ENCODE data around the gene NT5DC4.
A peak's percentile ranks its signal among the peaks of the same experiment; 100 is the strongest.

The NT5DC4 gene

DNA sequence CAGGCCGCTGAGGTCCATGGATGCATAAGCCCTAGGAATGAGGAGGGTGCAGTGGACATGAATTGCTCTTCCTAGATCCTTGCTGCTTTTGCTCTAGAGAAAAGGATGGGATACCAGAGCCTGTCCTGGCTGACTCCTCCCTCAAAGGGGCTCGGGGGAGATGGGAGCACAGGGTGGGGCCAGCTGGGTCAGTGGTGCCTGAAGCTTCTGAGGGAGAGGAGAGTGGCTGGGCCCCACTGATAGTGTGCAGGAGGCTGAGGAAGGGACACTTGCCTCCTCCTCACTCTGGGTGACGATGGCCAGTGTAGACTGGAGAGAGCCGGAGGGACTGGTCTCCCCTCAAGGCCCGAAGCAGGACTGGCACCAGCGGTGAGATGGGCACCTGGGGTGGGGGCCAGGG lies at the start of gene NT5DC4:
Gene NT5DC4 (plus strand): TSS at position 236 of the 400 bp plus-strand sequence. CDS start 60 bp downstream, at position 296.
- H3K27ac ChIP-seq, result no peak within 1 kb of the TSS
- no peak within 1 kb of the TSS for H3K4me3 ChIP-seq

DNA sequence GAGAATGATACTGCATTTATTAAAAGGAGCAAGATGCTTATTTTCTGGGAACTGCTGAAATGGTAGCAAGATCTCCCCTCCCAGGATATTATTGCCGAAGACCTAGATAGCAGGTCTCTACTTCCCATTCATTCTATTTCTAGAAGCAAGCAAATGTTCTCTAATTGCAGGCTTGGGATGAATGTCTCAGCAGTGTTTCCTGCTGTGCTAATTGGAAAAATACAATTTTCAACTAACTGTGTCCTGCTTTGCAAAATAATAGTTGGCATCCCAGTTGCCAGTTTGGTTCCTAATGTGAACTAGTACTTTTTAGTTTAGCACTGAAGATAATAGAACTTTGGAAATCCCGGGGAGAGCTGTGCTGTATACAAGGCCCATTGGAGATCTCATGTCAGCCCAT lies 49.0 kb upstream of the NT5DC4 start:
- no peak overlapping the region for H3K4me3 ChIP-seq

DNA sequence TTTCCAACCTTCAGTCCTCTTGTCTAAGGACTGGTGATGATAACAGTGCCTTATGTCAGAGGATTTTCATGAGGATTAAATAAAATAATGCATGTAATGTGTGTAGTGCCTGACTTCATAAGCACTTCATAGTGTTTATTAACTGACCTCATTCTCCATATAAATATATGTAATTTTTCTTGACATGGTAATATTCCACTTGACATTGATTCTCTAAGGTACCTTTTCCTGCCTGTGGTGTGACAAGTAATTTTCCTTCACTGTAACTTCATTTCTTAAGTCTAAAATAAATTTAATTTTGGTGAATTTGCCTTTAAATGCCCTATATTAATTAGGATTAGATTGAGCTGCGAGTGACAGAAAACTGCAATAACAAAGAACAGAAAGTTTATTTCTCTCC lies 47.8 kb upstream of the NT5DC4 start:
- Histone ChIP-seq H3K27ac (no peak overlapping the region), H3K4me3 (no peak overlapping the region)

More for the DNA sequence above, 49.0 kb upstream of the NT5DC4 start:
- no peak overlapping the region for H3K27ac ChIP-seq

DNA sequence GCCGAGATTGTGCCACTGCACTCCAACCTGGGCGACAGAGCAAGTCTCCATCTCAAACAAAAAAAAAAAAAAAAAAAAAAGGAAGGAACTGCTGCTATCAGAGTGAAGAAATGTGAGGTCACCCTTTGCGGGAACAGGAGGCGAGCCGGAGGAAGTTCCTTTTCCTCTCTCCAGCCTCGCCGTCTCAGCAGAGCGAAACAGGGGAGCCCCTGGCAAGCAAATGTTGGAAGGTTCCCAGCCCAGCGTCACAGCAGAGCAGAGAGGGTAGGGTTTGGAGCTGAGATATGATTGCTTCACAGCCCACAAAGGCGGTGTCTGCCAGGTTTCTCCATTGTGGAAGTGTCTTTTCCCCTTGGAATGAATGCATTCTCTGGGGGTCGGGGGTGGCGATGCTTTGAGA lies 46.6 kb upstream of the NT5DC4 start:
- Histone ChIP-seq H3K27ac (peak overlapping the region in 6 of 21 experiments; percentile 1 to 73 (median 20)), H3K4me3 (no peak overlapping the region)

DNA sequence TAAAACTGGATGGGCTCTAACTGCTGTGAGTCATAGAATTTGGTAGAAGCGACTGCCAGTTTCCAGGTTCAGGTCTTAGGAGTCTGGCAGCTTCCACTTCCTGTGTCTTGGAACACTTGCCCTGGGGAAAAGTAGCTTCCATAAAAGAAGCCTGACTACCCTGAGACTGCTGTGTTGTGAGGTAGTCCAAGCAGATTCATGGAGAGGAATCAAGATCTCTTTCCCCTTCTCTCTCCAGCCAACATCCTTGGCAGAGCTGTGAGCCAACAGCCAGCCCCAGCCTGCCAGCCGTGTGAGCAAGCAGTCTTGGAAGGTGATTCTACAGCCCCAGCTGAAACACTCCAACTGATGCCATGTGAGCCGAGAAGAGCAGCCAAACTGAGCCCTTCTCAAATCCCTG lies 41.3 kb upstream of the NT5DC4 start:
- peak overlapping the region in 1 of 21 experiments; percentile 6 for H3K27ac ChIP-seq
- no peak overlapping the region for H3K4me3 ChIP-seq

DNA sequence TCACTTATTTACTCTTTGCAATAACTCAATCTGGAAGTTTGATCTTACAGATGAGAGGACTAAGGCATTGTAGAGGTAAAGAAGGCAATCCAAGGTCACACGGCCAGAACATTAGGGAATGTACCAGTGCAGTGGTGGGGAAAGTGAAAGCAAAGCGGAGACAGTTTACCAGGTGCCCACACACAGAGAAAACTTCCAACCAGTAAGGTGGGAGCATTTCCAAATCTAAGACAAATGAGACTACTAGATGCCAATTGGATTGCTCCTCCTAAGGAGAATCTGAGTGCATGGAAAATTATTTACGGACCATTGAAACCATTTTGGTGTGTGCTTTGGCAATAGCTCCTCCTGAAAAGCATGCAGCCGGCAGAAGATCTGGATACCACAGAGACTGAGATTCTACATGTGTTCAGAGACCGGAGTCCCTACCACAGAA lies 40.1 kb upstream of the NT5DC4 start:
- Histone ChIP-seq H3K27ac (peak overlapping the region in 1 of 21 experiments; percentile 26), H3K4me3 (no peak overlapping the region)

DNA sequence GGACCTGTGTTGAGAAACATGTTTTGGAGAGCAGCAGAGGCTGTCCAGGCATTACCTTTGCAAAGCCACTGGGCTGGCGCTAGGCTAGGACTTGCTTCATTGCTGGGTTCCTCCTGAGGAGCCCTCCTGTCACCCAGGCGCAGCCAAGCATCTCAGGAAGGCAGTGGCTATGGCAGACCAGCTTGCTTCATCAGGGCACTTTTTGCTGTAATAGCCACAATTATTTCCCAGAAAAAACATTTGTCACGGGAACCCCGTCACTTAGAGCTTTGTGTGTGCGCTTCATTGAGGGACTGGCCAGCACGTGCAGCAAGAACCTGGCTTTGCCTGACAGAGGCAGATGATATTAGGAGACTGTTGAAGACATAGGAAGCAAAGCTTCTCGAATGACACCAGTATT lies 38.7 kb upstream of the NT5DC4 start:
- no peak overlapping the region for H3K4me3 ChIP-seq
- H3K27ac ChIP-seq, result no peak overlapping the region

DNA sequence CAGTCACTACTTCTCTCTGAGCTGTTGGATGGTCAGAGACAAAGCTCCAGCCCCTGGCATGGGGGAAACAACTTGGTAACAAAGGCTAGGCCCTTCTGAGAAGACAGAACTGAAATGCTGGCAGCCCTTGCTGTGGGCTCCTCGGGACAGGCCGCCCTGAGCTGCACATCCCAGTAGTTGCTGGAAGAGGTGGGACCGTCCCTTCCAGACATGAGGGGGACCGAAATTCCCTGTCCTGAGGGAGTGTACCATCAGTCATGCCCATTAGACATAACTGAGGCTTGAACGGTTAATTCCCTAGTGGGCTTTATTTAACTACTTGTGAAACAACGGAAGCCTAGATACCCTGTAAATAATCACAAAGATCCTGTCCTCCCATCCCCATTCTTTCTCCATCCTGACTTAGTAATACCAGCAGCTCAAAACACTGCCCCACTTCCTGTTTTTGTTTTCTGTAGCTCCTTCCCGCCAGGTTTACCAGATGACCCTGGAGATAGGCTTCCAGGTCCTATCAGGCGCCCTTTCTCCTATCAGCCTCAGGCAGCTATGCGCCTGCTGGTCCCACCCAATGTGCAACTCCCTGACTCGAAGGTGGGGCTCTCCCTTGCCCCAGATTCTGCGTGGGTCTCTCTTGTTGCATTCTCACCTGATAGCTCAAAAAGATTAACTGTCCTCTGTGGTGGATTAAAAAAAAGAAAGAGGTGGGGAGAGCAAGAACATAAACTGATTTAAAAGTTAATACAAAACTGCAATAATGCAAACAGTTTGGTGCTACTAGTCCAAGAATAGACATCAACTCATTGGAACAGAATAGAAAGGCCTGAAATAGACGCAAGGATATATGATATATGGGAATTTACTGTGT lies 37.0 kb upstream of the NT5DC4 start:
- no peak overlapping the region for H3K4me3 ChIP-seq
- H3K27ac ChIP-seq, result no peak overlapping the region

DNA sequence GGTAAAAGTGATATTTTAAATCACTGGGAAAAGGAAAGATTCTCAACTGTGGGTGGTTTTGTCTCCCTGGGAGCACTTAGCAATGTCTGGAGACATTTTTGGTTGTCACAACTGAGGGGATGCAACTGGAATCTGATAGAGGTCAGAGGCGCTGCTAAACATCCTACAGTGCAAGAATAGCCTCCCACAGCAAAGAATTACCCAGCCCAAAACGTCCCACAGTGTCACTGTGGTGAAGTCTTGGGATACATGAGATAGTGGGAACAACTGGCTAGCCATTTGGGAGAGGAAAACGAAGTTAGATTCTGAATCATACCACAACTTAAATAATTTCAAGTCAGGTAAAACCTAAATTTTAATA lies 36.4 kb upstream of the NT5DC4 start:
- Histone ChIP-seq H3K27ac (no peak overlapping the region), H3K4me3 (no peak overlapping the region)

DNA sequence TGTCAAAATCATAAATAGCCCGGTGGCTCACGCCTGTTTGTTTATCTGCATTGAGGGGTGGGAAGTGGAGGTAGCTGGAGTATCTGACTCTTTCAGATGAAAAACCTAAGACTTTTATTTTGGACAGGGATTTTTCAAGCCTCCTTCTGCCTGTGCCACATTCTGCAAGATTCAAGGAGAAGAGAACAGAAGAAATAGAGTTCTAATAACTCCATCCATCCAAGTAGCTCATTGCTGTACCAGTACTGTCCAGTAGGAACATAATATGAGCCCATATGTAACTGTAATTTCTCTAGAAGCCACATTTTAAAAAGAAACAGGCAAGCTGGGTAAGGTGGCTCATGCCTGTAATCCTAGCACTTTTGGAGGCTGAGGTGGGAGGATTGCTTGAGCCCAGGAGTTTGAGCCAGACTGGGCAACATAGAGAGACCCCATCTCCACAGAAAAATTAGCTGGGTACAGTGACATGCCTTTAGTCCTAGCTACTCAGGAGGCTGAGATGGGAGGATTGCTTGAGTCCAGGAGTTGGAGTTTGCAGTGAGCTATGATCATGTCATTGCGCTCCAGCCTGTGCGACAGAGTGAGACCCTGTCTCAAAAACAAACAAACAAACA lies 35.4 kb upstream of the NT5DC4 start:
- H3K4me3 ChIP-seq, result no peak overlapping the region
- H3K27ac ChIP-seq, result no peak overlapping the region

DNA sequence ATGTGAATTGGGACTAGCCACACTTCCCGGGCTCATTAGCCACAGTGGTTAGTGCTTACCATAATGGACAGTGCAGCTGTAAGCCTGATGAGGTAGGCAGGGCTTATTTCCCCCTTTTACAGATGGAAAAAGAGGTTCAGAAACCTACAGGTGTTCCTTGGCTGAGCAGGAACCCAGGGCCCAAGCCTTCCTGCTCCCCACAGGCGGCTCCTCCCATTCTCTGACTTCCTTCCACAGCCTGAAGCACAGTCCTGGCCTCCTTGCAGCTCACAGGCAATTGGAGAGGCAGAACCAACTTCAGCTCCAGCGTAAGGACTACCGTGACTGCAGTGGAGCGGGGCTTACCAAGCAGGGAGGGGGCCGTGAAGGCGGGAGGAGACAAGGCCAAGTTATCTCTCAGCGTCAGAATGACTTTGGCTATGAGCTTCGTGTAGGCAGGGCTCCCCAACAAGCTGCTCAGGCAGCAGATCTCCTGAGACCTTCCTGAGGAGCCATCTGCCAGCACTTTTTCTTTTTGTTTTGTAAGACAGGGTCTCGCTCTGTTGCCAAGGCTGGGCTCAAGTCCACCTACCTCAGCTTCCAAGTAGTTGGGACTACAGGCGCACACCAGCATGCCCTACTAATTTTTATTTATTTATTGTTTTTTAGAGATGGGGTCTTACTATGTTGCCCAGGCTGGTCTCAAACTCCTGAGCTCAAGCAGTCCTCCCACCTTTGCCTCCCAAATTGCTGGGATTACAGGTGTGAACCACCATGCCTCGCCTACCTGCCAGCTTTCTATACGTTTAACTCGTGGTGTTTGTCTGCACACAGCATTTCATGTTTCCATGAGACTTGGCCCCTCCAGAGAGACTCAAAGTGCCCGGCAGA lies 34.2 kb upstream of the NT5DC4 start:
- H3K27ac ChIP-seq, result peak overlapping the region in 1 of 21 experiments; percentile 29

DNA sequence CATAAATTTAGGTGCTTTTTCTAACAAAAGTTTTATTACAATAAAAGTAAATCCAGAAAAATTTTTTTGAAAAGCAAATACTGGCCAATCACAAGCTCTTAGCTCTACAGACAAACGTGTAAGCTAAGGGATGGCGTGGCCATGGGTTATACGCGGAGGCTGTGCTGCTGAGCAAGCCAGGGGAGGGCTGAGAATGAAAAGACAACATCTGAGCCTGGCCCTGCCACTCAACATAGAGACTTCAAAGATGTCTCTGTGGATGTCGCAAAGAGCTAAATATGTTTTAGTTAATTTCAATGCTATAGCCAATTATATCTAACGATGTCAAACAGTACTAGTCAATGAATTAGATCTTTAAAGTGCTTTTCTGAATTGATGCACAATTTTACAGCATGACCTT lies 33.3 kb upstream of the NT5DC4 start:
- H3K27ac ChIP-seq, result peak overlapping the region in 1 of 21 experiments; percentile 29
- no peak overlapping the region for H3K4me3 ChIP-seq

More for the DNA sequence above, 34.2 kb upstream of the NT5DC4 start:
- H3K4me3 ChIP-seq, result no peak overlapping the region

DNA sequence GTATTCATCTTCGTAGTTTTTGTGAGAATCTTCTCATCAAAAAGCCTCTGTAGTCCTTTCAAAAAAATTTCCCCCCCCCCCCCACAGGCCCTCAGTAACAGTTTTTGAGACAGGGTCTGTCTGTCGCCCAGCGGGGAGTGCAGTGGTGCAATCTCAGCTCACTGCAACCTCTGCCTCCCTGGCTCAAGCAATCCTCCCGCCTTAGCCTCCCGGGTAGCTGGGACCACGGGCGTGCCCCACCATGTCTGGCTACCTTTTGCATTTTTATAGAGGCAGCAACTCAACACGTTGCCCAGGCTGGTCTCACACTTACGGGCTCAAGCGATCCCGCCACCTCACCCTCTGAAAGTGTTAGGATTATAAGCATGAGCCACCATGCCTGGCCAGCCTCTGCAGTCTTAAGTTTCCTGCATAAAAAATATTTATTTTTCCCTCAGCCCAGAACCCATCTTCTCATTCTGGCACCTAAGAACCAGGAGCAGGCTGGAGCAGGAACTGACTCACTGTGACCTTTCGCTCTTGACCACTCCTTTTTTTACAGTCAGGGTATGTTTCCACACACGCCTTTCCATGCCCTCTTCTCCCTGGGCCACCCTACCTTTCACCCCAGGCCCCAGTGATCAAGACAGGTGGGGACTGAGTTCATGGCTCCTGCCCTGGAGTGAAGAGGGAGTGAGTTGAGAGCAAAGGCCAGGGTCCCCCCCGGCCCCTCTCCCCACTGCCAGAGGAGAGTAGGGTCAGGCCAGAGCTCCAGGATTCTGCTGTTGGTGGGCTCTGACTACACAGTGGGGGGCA lies 32.5 kb upstream of the NT5DC4 start:
- Histone ChIP-seq H3K27ac (peak overlapping the region in 2 of 21 experiments; percentile 4 to 5), H3K4me3 (no peak overlapping the region)

DNA sequence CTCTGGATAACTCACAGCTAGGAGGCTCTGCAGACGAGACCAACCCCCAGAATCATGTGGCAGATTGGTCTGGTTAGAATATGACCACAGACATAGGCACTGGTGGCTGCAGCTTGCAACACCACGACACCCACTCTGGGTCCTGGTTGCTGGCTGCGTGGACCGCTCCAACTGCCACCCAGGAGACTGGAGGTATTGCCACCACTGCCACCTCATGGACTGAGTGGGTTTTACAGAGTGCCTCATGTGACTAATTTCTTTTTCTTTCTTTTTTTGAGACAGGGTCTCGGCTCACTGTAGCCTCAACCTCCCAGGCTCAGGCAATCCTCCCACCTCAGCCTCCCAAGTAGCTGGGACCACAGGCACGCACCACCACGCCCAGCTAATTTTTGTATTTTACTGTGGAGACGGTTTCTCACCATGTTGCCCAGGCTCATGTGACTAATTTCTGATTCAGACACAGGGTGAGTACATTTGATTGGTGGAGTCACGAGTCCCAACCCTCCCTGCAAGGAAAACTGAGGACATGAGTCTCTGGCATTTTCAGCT lies 29.9 kb upstream of the NT5DC4 start:
- H3K27ac ChIP-seq, result peak overlapping the region in 8 of 21 experiments; percentile 2 to 72 (median 60)

DNA sequence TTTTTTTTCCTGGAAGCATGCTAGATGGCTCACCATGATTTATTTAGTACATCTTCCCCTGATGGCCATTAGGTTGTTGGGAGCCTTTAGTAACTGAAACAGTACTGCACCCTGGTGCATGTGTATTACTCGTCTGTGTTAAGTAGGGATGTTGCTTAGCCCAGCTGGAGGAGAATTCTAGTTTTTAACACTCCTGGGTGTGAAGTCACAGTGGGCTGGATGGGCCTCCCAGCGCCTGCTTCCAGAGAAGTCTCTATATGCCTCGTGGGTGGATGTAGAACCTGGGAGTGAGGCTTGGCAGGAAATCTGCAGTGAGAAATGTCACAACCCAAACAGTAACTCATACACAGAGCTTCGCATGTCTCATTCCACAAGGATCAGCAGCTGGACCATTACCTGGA lies 28.9 kb upstream of the NT5DC4 start:
- H3K27ac ChIP-seq, result peak overlapping the region in 14 of 21 experiments; percentile 14 to 78 (median 55)
- no peak overlapping the region for H3K4me3 ChIP-seq

More for the DNA sequence above, 29.9 kb upstream of the NT5DC4 start:
- H3K4me3 ChIP-seq, result peak overlapping the region in 1 of 7 experiments; percentile 15

DNA sequence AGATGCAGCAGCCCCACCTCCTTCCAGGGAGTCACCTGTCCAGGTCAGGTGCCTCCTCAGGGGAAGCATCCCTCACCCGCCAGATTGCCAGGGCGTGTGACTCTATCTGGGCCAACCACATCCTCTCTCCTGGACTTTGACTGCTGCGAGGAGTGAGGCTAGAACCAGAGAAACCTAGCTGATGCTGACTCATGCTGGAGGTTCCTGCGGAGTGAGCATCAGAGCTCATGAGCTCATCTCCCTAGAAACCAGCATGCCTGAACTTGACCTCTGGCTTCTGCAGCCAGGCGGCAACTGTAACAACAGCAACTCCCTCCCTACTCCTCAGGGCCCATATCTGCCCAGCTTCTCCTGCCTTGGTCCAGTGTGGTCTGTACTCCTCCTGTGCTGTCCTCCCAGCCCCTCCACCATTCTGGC lies 28.3 kb upstream of the NT5DC4 start:
- no peak overlapping the region for H3K4me3 ChIP-seq
- peak overlapping the region in 18 of 21 experiments; percentile 10 to 78 (median 51) for H3K27ac ChIP-seq

DNA sequence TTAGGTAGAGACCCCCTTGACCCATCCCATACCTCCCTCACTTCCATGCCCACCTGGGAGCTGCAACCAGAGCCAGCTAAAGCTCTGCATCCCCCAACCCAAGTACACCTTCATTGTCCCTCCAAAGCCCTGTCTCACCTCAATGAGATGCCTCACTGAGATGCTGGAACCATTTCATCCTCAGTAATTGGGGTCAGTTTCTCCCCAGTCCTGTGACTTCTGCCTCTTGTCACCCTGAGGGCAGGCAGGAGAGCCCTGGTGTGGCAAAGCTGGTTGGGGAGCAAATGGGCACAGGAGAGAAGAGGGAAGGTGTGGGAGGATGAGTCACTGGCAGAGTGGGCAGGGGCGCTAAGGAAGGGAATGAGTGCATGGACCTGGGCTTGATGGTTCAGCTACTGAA lies 27.9 kb upstream of the NT5DC4 start:
- no peak overlapping the region for H3K4me3 ChIP-seq
- peak overlapping the region in 17 of 21 experiments; percentile 10 to 78 (median 50) for H3K27ac ChIP-seq

DNA sequence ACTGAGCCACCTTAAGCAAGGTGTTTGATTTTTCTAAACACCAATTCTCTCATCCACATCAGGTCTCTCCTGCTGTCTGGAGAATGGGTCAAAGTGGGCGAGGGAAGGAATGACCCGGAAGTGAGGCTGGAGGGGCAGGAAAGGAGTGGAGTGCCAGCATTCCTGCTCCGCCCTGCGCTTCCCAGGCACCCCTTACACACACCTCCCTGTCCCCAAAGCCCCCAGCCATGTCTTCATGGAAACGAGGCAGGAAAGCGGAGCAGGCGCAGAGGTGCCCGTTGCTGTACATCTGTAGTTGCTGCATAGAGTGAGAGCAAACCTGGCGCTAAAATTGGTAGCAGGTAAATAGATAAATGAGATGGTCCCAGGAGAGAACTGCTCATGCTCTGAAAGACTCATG lies 27.2 kb upstream of the NT5DC4 start:
- no peak overlapping the region for H3K4me3 ChIP-seq
- H3K27ac ChIP-seq, result peak overlapping the region in 1 of 21 experiments; percentile 71

DNA sequence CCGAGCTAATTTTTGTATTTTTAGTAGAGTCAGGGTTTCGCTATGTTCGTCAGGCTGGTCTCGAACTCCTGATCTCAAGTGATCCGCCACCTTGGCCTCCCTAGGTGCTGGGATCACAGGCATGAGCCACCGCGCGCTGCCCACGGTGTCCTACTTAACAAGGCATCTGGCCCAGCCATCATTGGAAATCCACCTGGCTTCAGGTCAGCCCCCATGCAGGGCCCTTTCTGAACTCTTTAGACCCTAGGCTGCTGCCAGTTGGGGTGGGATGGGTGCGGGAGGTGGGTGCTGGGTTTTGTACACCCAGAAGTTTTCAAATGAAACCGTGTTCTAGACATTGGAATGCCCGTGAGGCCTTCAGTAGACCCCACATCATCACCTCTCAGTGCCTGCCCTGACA lies 26.6 kb upstream of the NT5DC4 start:
- H3K4me3 ChIP-seq, result no peak overlapping the region
- H3K27ac ChIP-seq, result no peak overlapping the region
